GM18909 (cell line): ENCODE measurements around the gene KIFC3.
"Not testable (repeated sequence)": the region's sequence is repeated elsewhere in the genome, so short reads cannot be mapped to it uniquely, and the experiment has no call there.

Source experiments
- ATAC-seq: cut with Tn5 transposase; IDR thresholded peaks from one replicate; pipeline ENCODE4 v1.9.1; 2021; ENCODE audit warnings: mild to moderate bottlenecking; ENCODE audit not compliant: unreplicated experiment, poor library complexity

Gene KIFC3

DNA sequence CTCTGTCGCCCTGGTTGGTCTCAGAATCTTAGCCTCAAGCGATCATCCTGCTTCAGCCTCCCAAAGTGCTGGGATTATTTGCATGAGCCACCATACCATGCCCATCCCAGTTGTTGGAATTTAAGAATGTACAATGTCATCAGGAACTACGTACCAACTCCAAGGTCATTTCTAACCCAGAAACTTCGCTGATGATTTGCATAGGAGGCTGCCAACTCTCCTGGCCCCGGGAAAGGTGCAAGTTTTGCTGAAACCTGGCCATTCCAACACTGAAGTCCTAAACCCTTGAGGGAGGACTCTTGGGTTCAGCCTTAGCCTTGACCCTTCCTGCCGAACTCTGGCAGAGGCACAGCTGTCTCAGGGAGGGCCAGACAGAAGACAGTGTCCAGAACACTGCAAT is 2.9 kb upstream of the KIFC3 start:
- no peak for ATAC-seq

DNA sequence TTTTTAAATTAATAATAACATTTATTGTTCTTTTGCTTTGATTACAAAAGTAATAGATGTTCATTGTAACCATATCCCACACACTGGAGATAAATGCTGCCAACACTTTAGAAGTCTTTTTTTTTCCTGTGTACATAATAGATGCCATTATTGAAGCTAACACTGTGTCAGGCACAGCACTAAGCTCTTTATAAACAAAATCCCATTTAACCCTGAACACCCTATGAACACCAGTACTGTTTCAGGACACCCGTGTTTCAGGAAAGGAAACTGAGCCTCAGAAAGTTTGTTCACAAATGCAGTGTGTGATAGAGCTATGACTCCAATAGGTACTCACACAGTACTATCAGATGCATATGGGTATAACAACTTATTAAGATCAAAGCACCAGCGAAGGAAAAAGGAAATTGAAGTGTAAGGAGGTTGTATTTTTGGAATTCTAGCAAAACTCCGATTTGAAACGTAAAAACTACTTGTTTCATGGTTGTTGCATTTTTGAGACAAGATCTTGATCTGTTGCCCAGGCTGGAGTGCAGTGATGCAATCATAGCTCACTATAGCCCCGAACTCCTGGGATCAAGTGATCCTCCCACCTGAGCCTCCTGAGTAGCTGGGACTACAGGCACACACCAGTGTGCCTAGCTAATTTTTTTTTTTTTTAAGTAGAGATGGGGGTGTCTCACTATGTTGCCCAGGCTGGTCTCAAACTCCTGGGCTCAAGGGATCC is 2.0 kb upstream of the KIFC3 start:
- no peak for ATAC-seq

DNA sequence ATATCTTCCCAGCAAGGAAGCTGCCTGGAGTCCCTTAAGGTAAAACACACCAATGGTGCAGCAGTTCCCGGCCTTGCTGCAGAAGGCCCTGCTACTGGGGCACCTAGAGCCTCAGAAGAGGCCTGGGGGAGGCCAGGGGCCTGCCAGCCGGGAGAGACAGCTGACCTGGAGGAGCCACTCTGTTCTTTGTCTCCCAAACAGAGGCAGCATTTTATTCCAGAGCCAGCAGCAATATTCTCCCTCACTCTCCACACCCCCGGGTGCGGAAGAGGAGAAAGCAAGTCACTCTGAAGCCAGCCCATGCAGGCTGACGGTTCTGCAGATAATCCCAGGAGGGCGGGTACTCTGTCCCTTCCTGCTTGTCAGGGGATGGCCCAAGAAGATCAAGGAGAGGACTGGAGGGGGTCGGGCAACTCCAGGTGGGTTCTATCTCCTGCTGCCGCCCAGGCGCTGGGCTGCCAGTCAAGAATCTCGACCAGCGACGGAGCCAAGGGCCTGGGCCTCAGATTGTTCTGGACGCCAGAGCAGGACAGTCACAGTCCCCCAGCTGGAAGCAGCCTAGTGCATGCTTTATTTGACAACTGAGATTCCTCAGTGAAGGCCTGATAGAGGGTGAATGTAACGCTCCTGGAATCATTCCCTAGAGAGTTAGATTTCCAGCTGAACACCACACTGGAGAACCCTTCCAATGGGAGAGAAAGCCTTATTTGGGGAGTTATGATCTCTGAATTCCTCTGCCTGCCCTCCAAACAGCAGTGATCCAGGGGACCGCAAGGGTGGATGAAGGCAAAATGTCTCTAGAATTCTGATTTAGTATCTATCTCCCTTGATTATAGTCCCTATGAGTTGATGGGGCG is 1.1 kb upstream of the KIFC3 start:
- ATAC-seq = no peak

DNA sequence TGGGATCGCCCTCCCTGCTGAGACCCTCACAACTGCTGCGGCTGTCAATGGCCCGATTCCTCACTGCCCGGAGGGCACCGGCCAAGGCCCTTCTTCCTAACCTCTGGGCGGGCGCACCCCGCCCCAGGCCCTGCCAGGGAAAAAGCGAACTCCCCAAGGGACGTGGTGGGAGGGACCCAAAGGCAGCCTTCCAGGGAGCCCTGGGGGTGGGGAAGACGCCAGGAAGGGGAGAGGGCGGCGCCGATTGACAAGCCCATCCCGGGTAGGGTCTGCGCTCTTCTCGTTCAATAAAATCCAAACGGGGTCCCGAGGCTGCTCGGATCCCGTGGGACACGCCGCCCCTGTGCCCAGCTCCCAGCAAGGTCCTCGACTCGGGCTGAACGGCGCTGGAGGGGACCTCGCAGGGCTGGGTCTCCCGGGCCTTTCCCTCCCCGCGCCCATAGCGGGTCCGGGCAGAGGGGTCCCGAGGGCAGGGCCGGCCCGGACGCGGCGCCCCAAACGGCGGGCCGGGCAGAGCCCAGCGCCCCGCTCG is 416 bp downstream of the KIFC3 start:
- ATAC-seq = no peak

DNA sequence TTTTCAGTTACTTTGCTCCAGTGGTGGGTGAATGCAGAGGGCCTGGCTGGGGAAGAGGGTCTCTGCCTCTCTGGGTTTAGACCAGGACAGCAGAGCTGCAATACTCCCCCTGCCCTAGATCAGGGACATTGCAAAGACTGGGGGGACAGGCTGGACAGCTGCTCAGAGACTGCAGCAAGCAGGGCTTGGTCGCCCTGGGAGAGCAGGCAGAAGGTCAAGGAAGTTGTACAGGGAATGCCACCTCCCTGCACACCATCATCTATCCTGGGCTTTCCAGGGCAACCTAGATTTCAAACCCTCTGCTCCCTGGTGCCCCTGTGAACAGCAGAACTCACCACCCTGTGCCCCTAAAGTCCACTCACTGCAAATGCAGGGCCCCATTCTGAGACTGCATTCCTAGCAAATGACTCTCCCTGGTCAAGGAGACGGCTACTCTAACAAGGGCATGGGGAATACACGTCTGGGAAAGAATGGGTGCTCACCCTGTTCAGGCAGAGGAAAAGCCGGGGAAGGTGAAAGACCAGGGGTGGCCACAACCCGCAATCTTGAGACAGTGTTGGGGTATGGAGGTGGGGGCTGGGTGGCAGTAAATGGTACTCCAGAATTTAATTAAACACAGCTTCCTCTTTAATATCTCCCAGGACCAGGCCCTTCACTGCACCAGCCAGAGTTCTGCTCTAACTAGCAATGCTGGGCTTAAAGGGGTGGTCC is 1.0 kb downstream of the KIFC3 start:
- no peak for ATAC-seq

DNA sequence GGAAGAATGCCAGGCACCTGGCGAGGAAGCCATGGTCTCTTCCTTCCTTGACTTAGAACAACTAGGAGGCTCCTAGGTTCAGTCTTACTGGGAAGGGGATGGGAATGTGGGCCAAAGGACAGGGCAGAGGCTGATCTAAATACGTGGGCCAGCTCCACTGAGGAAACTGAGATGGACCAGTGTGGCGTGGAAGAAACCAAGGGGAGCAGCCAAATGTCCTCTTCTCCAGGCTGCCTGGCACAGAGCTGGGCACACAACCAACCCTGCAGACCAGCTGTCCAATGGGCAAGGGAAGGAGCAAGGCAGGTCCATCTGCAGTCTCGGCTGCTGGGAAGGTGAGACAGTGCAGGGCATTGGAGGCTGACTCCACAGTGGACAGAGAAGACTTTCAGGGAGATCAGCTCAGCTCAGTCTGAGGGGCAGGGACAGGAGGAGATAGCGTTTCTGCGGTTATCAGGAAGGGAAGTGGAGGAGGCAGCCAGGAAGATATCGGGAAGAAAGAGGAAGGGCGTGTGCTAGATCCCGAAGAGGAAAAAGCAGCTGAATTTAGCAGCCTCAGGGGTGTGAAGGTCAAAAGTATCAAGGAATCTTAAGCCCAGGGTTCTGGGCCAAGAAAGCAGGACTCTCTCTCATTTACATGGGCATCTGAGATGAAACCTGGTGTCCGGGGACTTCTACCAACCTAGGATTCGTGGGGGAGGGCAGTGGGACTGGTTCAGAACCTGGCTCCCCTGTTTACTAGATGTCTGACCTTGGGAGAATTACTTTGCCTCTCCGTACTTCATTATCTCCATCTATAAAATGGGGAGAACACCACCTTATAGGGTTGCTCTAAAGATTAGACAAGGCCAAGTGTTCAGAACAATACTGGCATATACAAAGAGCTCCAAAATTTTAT is 1.8 kb downstream of the KIFC3 start:
- no peak for ATAC-seq

DNA sequence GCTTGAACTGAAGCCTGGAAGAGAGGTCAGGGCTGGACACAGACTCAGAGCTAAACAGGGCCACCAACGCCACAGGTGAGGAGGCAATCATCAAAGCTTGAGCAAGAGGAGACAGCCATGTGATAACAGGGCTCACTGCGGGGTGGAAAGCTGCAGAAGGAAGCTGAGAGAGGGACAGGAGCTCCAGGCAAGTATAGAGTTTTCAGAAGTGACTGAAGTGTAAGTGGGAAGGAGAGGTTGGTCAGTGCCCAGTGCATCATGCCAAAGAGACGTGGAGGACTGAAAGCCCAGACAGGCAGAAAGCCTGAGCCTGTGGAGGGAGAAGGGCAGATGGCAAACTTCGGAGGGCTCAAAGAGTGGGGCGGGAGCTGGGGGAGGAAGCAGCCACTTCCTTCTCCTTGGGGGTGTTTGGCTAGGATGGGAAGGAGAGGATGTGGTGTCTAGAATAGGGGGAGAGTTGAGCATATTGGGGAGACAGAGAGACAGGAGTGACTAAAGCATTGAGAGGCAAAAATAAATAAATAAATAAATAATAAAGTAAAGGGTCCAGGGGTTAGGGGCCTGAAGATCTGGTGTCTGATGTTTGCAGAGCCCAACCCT is 2.6 kb downstream of the KIFC3 start:
- ATAC-seq = no peak

DNA sequence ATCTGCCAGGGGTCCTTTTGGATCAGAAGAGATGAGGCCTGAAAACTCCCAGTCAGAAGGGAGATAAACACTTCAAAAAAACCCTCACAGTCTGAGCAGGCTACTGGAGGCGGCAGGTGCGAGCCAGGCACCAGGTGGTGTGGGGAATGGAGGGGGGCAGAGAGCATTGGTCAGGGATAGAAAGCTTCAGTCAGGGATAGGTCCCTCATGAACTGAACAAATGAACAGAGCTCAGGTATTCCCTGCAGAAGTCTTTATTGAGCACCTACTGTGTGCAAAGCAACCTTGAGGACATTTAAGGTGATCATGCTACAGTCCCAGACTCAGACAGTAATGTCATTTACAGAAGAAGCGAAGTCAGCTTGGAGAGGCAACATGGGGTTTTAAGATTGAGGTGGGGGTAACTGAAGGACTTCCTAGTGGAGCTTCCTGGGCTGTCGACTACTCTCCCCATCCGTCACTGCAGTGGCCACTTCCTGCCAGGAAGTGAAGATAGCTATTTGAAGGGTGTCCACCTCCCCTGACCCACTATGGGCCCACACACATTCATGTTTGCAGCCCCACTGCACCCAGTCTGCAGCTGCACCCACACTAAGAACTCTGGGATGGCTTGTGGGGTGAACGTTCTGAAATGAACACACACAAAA is 3.2 kb downstream of the KIFC3 start:
- no peak for ATAC-seq

DNA sequence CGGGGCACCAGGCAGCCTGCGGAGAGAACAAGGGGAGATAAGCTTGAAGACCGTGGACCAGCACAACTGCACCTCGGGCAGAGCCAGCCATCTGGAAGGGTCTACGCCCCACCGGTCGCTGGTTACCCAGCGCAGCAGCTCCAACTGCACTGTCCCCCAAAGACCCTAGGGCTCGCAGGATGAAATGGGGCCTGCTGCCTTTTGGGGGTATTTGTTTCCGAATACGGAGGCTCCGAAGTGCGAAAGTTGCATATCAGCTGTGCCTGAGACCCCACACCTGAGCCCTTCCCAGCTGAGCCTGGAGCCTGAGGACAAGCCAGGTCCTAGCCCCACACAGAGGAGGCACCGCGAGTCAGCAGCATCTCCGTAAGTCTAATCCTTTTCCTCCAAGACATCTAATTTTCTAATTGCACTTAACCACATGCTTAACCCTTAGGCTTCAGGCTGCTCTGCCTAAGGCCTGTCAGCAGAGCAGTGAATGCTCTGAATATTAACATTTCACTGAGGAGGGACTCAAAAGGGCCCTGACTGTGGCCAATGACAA is 4.0 kb downstream of the KIFC3 start:
- no peak for ATAC-seq

DNA sequence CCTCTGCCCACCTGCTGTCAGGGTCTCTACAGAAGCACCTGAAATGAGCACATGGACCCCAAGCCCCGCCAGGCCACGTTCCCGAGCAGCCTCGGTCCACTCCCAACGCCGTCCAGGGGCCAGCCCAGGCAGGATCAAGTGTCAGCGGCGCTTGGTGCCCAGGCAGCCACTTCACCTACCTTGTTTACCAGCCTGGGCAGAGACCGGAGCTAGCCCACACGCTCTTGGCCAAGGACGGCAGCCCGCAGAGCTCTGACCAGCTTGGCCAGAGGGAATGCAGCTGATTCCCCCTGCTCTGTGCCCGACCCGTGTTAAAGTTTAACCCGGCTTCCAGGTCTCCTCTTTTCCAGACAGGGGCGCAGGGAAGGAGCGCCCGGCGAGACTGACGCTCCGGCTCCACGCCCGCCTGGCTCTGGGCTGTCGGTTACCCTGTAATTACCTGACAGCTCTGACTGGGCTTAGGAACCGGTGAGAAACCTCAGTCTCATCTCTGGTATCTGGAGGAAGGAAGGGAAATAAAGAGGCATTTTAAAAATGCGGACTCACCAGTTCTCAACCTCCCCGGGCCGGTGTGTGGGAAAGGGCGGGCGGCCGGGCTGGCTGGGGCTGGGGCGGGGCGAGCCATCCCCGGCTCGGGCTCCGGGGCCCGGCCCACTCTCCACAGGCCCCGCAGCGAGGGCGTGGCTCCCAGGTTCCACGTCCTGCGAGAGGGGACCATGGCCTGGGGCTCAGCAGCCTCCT is 4.6 kb downstream of the KIFC3 start:
- ATAC-seq = no peak

DNA sequence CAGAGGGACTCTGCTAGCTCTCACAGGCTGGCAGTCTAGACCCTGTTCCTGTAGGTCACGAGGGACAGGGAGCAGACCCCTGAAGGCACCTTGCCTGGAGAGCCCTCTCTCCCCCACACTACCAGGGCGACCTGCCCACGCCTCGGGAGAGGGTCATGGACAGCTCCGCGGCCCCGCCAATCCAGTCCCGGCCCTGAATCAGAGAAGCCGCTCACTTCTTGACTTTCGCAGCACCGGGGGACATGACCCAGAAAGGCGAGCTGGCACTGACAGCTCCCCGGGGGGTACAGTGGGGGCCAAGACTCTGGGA is 5.1 kb downstream of the KIFC3 start:
- ATAC-seq = no peak

DNA sequence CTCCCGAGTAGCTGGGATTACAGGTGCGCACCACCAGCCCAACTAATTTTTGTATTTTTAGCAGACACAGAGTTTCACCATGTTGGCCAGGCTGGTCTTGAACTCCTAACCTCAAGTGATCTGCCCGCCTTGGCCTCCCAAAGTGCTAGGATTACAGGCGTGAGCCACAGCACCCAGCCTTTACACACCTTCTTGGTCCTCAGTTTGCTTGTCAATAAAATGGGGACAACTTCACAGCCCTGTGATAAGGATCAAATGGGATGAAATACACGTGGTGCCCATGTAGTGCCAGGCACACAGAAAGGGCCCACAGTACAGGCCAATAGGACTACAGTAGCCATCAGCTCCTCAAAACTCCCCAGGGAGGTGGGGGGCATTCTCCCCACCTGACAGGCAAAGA is 6.3 kb downstream of the KIFC3 start:
- not testable (repeated sequence) for ATAC-seq

DNA sequence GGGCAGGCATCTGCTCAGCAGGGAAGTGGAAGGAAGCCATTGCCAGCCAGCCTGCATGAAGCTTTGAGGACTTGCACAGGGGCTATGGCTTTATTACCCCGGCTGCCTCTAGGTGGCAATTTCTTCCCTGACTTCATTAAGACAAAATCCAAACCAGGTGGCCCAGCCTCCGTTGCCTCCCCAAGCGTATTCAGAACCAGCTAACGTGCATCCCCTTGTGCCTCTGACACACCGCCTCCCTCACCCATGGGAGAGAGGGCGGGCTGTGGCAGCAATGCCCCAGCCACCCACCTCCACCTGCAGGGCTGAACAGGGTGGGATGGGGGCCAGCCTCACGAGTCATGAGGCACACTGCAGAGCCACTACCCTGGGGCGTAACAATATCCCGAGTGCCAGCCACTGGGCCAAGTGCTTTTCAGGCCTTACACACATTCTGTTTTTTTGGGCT is 6.8 kb downstream of the KIFC3 start:
- no peak for ATAC-seq

DNA sequence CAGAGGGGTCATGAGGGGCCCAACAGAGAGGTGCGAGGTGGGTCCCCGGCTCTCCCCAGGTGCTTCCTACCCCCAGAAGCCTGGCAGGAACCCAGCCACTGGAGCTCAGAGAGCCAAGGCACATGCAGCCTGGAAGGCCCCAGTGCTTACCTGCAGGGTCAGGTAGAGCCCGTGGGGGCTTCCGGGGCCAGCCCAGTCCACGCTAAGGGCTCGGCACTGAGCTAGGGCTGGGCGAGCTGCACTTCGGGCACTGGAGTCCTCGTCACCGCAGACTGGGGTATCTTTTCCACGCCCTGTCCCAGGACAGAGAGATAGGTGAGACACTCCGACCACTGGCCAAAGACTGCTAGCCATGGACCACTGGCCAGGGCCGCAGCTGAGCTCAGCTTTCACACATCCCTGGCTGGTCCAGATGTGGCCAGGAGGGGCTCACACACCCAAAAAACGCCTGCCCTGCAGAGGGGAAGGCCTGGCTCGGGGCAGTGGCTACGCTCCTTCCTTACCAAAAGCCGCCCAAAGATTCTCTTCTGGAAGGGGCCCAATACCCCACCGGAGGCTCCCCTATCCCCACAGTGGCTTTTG is 7.4 kb downstream of the KIFC3 start:
- no peak for ATAC-seq

DNA sequence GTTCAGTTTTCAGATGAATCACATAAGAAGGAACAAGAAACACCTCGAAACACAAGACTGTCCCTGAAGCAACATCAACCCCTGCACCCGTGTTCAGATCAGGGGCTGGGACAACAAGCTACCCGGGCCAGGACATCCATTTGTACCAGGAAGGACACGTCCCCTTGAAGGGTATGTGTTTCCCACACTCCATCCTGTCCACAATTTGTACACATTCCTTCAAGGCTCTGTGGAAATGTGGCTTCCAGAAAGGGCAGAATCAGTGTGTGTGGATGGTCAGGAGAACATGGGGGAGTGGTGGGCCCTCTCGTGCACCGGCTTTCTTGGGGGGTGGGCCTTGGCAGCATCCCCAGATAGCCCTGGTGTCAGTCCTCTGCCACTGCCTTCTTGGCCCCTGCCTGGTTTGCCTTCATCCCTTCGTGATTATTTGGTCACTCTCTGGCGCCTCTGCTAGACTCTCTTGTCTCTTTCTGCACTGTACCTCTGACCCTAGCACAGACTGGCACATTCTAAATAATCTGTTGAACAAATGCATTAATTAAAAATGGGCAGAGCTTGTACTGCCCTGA is 10.3 kb downstream of the KIFC3 start:
- no peak for ATAC-seq

DNA sequence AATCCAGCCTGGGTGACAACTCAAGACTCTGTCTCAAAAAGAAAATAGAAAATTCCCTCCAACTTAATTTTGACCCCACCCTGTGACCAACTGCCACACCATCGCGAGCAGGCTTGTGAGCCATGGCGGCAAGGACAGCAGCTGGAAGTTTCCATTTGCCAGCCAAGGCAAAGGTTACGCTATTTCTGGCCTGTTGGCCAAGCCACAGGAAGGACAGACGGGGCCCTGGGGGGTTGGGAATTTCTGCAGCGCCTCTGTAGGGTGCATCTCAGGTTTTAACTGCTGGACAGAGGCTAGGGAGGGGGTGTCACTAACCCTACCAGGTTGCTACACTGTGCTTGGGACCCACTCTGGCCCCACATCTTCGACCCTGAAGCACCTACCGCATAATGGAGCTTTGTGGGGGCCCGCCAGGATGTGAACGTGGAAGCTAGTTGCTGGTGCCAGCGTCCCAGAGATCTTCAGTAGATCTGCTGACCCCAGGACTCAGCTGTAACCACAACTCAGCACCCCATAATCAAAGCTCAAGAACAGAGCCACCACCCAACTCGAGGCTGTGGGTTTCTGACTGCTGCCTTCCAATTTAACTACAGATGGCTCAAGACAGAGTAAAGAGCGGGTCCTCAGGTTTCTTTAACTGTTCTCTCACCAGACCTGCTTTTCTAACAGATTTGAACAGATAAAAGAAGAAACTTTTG is 10.9 kb downstream of the KIFC3 start:
- ATAC-seq = no peak

DNA sequence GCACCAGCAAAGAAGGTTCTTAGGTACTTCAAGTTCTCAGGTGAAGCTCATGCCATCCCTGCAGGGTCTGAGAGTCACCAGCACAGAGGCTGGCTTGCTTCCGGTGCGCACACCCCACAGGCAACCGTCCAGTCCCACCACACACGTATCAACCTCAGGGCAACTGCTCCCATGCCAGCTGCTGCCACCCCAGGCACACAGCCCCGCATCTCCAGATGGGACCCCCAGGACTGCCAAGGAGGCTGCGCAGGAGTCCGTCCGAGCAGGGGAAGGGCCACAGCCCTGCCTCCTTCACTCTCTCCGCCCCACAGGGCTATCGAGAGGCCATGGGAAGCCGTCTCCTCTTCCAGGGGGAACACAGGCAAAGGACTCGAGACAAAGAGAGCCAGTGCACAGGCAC is 13.3 kb downstream of the KIFC3 start:
- ATAC-seq = no peak
